SH-SY5Y (cell line): ENCODE data around the gene CEP170.

Experiments used
- GATA2 ChIP-seq: IDR thresholded peaks from 2 replicates; pipeline ENCODE4 v1.6.1; 2011; ENCODE audit warnings: mild to moderate bottlenecking, low read depth, low read length
- GATA3 ChIP-seq: IDR thresholded peaks from 2 replicates; pipeline ENCODE4 v1.6.1; 2011; ENCODE audit warnings: low read depth, mild to moderate bottlenecking, low read length, moderate library complexity

DNA sequence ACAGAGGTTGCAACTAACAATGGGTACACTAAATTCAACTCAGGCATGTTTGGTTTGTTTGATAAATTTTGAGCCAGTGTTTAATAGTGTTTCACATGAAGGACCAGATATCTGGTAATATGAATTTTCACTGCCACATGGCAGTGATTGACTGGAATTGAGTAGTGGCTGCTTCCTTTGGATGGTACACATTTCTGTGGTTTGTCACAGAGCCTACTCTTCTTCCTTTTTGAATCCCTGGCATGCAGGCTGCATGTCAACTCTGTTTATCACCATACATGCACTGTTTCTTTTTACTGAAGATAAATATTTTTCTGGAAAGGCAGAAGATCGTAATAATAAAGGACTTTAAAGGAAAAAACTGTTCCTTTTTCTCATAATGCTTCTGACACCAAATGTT is 36.2 kb upstream of the CEP170 start:
- TF ChIP-seq GATA2 = no peak
- TF ChIP-seq GATA3 = no peak
